Umbilical cord (tissue), 2 donors: ENCODE measurements around the gene LAPTM5. TPM values are rescaled to one million over a fixed set of nuclear protein-coding genes. Genes with fewer than 3 reads are reported as not detected.
A peak's percentile ranks its signal among the peaks of the same experiment; 100 is the strongest.

ENCODE experiments used
- DNase-seq: peaks from one replicate; pipeline ENCODE4 v3.0.0-alpha.2; 2015; ENCODE audit warnings: low spot score
- total RNA-seq: library from RNA; depleted of rRNA; stranded (reverse); fragments of >200 nt; gene quantifications from one replicate; pipeline ENCODE4 v1.2.3, GENCODE V29; 2014; ENCODE audit warnings: low replicate concordance; ENCODE audit not compliant: insufficient read depth

Gene LAPTM5
- total RNA-seq, 1 donor from 2014 or later, result 14.4 TPM

DNA sequence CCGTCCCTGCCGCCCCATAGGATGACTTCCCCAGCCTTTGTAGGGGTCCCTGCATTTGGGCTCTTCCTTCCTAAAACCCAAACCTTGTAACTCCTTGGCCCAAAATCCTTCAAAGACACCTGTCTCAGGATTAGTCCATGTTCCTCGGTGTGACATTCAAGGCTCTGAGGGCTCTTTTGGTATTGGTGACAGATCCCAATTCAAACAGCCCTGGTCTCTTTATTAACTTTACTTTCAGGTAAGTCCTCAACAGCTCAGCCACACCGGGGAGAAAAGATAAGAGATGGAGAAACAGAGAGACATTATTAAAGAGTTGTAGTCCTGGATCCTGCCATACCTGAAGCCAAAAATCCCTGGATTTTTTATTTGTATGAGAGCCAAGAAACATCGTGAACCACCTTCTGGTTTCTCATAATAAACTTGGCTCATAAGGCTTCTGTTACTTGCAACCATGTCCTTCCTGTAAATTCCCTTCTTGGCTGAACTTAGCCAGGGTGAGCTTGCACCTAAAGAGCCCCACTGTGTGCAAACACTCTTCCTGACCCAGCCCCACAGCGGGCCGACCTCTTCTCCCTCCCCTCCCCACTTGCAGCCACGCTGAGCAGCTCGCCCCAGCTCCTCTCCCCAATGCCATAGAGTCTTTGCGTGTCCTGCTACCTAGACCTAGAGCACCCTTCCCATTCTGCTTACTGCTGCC, 26.3 kb downstream of the LAPTM5 start:
- no peak for DNase-seq

DNA sequence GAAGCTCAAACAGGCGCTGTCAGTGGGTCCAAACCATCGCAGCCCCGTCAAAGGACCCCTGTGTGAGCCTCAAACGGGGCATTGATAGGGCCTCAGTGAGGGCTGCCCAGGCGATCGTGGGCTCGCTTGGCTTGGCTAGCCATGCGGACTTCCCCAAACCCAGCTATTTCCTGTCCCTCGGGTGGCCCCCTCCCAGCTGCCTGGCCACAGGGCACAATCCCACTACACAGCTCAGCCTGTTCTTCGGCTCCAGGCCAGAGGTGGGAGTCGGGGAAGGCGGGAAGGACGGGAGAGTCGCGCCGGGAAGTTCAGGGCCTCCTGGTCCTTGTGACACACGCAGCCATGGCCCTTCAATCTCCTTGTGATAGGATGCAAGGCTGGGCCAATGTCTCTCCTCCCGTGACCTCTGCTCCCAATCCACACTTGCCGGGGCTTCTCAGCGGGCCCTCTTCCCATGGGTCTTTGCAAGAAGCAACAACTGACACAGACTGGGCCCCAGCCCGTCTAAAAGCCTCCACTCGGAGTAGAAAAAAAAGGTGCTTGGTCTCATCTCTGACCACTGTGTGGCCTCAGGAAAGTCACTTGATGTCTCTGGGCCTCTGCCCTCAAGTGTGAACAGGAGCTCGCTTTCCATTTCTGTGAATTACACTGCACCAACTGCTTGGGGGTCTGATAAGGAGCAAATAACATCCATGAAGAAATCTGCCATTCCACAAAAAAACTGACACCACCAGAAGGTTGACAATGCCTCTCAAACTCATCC, 27.0 kb downstream of the LAPTM5 start:
- DNase-seq, result no peak

DNA sequence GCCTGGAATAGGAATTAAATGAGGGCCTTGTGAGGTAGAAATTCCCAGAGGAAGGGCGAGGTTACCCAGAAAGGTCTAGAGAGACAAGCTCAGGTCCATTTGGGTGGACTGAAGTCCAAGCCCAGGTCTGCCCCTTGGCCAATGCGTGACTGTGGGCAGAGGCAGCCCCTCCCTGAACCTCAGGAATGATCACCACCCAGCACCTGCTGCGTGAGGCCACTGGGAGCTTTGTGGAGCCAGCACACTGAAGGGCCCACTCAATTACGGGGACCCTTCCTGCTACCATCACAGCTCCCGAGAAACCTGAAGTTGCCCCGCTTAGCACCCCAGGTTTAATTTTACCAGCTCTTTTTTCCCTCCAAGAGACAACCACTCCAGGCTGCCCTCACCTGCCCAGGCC, 27.7 kb downstream of the LAPTM5 start:
- DNase-seq, result no peak

DNA sequence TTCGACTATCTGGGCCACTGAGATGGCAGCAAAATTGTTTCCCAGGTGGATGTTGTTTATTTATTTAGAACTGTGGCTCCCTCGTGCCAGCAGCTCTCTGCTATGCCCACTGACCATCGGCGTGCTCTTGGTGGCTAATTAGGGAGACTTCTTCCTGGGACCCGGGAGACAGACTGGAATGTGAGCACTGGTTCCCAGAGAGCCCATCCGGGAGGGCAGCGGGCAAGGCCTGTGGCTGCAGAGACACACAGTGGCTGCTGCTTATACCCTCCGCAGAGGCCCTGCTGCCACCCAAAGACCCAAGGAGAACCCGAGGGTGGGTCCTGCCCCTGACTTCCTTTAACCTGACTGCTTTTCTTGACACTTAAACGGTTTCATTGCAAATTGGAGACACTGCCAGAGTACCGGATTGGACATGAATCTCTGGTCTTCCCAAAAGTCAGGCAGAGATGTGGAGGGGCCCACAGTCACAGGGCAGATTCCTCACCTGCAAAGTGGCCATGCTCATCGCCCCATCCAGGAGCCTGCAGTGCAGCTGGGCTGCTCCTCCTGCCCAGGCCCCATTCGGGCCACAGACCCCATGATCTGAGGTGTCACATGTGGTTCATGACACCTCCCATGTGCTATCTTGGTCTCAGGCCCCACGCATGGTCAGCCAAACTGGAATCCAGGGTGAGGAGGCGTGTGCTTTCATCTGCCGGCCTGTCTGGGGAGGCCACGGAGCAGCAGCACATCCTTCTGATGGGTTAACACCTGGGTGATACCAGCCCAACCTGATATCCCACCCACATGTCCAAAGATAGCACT, 28.5 kb downstream of the LAPTM5 start:
- DNase-seq, result no peak

DNA sequence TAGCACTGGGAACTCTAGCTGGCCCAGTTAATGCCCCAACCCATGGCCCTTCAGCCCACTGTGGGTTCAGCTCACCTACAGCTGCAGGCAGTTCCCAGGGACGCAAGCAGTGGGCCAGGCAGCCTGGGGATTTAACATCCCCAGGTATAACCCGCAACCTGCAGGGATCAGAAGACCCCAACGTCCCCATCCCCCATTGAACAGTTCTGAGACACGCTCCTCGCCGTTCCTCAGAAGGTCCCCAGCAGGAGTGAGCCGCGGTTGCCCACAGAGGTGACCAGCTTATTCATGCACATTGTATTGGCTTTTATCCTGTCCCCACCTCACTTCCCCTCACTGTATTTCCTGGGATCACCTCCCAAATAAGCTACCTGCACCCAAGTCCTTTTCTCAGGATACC, 29.2 kb downstream of the LAPTM5 start:
- DNase-seq, result no peak

DNA sequence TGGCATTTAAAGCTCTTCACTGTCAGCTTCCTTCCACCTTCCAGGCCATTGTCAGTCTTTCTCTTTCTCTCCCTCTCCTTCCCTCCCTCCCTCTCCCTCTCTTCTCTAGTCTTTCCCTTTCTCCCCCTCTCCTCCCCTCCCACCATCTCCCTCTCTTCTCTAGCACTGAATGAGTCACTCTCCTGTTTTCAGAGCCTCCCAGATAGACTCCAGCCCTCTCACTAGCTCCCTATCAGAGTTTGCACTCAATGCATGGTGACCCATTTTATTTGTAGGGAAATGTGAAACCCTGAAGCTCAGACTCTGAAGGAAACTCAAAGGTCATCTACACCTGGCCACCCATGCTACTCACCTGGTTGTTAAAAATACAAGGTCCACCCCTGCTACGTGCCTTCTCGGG, 29.8 kb downstream of the LAPTM5 start:
- peak; percentile 70 for DNase-seq

DNA sequence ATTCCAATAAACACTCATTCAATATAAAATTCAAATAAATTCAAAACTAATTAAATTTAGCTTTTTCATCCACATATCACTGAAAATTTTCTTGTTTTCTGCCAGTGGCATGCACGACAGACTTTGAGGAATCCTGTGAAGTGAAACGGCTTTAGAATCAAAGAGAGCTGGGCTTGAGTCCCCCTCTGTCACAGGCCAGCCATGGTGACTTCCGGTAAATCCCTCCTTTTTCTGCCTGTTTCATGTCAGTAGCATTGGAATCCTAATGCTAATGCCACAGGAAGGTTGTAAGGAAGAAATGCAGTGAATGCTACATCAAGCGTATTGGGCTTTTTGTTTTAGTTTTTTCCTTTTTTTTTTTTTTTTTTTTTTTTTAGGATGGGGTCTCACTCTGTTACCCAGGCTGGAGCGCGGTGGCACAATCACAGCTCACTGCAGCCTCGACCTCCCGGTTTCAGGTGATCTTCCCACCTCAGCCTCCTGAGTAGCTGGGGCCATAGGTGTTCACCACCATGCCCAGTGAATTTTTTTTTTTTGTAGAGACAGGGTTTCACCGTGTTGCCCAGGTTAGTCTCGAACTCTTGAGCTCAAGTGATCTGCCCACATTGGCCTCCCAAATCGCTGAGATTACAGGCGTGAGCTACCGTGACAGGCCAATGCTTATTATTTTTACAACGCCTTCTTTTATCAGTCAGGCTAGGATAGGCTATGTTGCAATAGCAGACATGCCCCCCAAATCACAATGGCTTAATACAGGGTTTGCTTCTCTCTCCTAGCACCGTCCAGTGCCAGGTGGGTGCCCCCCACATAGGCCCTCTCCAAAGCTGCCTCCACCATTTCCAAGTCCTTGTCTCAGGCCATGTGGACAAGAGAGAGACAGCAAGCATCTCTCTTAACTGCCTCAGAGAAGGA, 30.5 kb downstream of the LAPTM5 start:
- no peak for DNase-seq

DNA sequence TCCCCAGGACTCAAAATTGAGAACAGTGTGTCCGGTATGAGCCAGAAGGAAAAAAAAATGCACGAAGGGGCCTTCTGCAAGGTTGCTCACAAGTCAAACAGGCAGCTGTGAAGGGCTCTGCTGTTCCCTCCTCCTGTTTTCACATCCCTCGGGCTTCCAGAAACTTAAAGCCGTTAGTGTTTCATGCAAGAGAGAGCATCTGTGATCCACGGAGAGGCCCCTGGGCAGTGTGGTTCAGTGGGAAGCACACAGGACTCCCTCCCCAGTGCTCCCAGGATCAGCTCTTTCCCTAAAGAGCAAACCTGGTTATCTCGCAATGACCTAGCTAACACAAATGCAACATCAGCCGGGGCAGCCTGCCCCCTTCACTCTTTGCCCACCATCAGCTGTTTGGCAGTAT, 31.3 kb downstream of the LAPTM5 start:
- peak; percentile 59 for DNase-seq

DNA sequence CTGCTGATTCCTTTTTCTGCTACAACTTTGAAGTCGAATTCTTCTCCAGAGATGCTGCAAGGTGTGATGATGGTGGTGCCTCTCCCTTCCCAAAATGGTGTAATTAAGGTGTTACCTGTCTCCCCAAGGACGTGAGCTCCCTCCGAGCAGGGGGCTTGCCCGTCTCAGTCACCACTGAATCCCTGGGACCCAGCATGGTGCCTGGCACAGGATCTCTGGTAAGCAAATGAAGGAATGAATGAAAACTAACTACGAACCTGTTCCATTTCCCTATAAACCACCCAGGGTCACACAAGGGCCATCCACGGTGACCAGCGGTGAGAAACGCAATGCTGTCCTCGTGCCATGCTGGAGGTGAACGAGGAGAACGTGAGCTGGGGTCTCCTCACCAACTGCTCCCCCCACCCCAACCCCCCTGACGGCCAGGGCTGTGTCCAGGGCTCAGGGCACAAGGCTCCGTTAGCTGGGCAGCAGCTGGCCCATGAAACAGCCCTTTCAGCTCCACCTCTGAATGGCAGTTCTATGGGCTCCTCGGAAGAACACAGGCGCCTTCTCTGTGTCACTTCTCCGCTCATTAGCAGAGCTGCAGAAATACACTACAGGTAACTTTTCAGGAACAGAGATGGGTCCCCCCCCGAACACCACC, 32.0 kb downstream of the LAPTM5 start:
- DNase-seq, result no peak

DNA sequence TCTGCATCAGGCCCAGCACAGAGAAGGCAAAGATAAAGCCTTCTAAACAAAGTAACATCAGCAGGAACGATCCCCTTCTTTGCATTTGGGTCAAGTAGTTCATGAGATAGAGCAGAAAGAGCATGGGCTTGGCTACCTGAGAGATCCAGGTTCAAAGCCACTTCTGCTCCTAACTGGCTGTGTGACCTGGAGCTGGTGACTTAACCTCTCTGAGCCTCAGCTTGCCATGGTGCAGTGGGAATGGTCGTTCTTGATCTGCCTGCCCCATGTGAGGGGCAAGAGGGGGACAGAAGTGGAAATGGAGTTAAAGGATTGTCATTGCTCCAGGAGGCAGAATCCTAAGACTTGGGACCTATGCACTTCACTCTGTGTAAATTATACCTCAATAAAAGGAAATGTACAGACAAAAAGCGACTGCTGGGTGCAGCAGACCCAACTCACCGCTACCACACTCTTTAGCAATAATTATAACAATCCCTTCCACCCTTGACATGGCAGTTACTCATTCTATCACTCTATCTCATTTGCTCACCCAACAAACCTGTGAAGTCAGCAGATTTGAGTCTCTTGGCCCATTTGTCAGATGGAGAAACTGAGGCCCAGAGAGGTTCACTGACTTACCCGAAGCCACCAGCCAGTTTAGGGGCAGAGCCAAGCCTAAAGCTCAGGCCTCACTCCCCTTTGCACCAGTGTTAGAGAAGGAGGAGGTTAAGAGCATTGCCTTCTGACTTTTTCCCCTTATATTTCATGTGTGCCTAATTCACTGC, 32.7 kb downstream of the LAPTM5 start:
- no peak for DNase-seq

DNA sequence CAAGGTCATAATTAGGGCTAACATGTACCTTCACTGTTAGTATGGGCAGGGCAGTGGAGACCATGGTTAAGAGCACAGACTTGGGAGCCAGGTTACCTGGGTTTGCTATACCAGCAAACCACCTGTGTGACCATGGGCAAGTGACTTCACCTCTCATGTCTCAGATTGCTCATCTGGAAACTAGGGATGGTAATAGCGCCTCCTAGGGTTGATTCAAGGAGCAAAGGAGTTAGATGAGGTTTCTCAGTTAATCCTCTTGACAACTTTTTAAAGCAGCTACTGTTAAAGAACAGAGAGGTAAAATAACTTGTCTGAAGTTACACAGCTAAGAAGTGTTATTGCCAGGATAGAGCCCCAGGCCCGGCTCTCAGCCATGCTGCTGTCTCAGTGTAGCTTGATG, 33.4 kb downstream of the LAPTM5 start:
- no peak for DNase-seq

DNA sequence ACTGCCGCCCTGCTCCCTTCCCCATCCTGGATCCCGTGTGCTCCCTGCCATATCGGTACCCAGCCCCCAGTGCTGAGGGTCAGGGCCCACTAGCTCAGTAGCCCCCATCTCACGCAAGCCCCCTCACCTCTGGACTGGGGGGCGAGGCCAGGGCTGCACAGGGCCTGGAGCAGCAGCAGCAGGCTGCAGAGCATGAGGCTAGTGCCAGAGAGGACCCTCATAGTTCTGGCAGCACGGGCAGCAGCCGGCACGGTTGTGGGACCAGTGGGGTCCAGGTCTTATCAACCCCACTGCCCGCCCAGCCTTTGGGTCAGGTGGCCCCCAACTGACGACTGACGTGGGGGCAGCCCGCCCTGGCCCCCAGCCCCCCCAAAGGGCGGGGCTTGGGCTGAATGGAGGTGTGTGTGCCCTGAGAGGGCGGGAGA, 34.2 kb downstream of the LAPTM5 start, which contains the start of gene MATN1:
MATN1 (minus strand) TSS at position 255 of the 425 bp plus-strand sequence; CDS start at position 221, 34 bp downstream.
- DNase-seq, result no peak

DNA sequence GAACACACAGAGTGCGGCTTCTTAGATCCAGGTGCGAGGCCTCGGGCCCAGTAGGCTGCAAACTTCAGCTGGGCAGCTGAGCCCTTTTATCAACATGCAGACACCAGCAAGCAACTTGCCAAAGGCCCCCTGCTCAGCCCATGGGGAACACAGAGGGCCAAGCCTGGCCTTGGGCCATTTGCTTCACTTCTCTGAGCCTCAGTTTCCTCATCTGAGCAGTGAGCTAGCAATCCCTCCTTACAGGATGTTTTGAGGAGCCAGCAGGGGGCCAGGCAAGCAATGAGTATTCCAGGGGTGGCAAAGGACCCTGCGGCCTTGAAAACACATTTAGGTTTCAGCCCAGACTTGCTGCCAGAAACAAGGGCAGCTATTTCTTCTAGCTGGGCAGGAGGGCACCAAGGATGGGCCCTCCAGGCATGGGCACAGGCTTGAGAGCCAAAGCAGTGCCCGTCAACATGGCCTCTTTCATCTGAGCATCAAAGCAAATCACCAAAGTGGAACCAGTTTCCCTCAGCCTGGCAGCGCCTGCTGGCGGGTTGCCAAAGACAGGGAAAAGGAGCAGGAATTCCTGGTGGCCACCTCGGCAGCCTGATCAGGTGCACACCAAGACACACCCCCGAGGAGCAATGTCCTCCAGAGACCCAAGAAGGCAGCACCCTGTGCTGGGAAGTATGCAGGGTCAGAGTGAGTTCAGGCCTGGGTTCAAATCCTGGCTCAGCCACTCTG, 35.6 kb downstream of the LAPTM5 start:
- DNase-seq, result no peak

DNA sequence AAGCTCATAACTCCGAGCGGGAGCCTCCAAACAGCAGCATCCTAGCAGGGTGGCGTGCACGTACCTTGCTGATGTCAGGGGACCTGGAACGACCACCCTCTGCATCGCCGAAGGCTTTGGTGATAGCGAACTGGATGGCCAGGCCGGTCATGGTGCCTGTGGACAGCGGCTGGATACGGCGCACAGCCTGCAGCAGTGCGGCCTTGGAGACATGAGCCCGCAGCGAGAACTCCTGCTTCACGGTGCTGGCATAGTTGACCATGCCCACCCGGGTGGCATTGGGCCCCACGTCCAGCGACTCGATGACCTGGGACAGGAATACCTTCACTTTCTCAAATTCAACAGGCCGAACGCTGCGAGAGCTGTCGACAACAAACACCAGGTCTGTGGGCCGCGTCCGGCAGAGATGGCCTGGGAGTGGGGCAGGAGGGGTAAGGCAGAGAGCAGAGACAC, 36.2 kb downstream of the LAPTM5 start:
- DNase-seq, result no peak

DNA sequence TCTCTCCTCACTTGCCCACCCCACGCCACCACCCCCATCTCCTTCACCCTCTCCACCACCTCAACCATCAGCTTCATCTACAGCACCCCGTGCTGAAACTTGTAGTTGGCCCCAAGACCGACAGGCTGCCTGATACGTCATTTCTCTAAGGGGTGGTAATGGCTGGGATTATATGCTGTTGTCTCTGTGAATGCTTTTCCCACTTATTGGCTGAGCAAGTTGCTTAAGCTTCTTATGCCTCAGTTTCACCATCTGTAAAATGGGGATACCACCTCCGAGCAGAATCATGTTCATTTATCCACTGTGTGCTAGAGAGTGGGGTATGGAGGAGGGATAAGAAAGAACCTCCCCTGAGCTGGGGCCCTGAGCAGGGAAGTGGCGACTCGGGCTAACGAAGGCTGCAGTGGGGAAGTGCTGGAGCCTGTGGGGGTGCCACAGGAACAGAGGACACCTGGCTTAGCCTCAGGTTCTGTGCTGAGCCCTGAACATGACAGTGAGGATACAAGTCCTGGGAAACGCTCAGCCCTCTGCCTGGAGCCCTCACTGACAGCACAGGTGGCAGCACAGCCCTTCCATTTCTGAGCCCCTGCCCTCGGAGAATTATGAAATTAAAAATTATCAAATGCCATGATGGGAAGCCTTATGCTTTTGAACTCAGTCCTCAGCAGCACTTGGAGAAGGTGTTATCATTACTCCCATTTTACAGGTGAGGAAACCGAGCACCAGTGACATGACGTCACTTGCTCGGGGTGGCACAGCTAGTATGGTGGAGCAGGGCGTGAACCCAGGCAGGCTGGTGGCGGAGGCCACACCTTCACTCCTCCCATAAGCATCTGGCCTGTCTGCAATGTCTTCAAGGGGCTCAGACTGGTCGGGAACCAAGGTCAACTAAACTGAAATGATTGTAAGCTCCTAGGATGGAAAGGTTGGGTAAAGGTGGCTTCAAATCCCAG, 37.0 kb downstream of the LAPTM5 start:
- DNase-seq, result no peak

DNA sequence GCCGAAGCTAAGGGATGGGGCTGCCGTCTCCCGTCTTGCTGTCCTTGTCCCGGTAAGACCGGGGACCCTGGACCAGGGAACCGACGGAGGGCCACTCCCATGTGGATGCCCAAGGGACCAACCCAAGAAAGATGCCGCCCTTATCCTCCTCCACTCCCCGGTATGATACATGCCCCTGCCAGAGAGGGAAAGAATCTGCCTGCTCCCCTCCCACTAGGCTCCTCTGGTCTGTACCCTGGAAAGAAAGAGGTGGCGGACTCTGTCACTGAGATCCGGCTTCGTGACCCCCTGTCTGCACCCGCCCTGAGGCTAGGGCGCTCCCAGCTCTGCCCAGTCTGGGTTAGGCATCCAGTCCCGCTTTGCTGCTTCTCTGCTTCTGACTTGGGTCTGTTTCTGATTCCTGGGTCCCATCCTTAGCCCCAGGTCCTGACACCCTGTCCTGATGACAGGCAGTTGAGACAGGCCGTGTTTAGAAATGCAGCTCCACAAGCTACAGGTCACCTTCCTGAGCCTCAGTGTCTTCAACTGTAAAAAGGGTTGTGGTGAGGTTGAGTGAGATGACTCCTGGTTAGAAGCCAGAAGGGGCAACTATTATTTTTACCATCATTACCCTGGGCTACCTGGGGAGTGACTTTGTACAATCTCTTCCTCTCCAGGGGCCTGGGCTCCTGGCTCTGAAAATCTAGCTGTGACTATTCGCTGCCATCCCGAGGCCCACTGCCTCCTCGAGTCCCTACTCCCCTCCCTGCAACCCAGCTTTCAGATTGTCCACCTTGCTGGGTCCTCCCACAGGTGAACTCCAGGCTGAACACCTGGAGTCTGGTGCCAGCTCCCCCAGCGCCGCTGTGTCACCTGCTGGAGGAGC, 37.9 kb downstream of the LAPTM5 start:
- DNase-seq, result no peak
